SJCRH30 (cell line): ENCODE data around the gene ADAMTSL1. TPM values are rescaled to one million over a fixed set of nuclear protein-coding genes. Genes with fewer than 3 reads are reported as not detected.

Experiments
- DNase-seq, 2 experiments: peaks; one replicate each; pipeline ENCODE4 v3.0.0-alpha.2; 2015 to 2020
- H3K27ac ChIP-seq: fragments of 250-450 bp; sonication (Bioruptor Pico); 2 replicates; pipeline ENCODE4 v1.5.1; 2020; ENCODE audit warnings: mild to moderate bottlenecking, moderate library complexity
- H3K27me3 ChIP-seq: fragments of 250-450 bp; sonication (Bioruptor Pico); 2 replicates; pipeline ENCODE4 v1.5.1; 2020; ENCODE audit warnings: mild to moderate bottlenecking, moderate library complexity
- H3K36me3 ChIP-seq: fragments of 250-450 bp; sonication (Bioruptor Pico); 2 replicates; pipeline ENCODE4 v1.5.1; 2020; ENCODE audit warnings: mild to moderate bottlenecking, moderate library complexity
- H3K4me1 ChIP-seq: fragments of 250-450 bp; sonication (Bioruptor Pico); 2 replicates; pipeline ENCODE4 v1.5.1; 2020; ENCODE audit warnings: mild to moderate bottlenecking, moderate library complexity
- H3K4me3 ChIP-seq: fragments of 250-450 bp; sonication (Bioruptor Pico); 2 replicates; pipeline ENCODE4 v1.5.1; 2020; ENCODE audit warnings: mild to moderate bottlenecking, moderate library complexity
- H3K9me3 ChIP-seq: fragments of 250-450 bp; sonication (Bioruptor Pico); replicated peaks from 2 replicates; pipeline ENCODE4 v1.5.1; 2020; ENCODE audit warnings: mild to moderate bottlenecking, moderate library complexity
- total RNA-seq: library from RNA; depleted of rRNA; stranded (reverse); fragments of >200 nt; shearing (Covaris generic); gene quantifications from 2 replicates; pipeline ENCODE4 v1.2.3, GENCODE V29; 2014

ADAMTSL1 gene
- total RNA-seq, 1 experiment from 2014 or later = 3.3 TPM

DNA sequence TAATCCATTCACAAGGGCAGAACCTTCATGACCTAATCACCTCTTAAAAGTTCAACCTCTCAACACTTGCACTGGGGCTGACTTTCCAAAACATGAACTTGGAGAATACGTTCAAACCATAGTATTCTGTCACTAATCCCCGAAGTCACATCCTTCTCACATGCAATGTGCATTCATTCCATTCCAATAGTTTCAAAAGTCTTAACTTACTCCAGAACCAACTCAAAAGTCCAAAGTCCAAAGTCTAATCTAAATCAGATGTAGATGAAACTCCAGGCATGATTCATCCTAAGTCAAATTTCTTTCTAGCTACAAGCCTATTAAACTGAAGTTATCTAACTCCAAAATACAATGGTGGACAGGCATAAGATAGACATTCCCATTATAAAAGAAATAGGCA lies 21.7 kb upstream of the ADAMTSL1 start:
- no peak overlapping the region for H3K27ac ChIP-seq
- DNase-seq = no peak
- no peaks in the 10 kb centered on the region for H3K4me1 ChIP-seq
- H3K4me3 ChIP-seq = no peak overlapping the region
- H3K27me3 ChIP-seq = no peaks in the 10 kb centered on the region
- no peaks in the 10 kb centered on the region for H3K36me3 ChIP-seq
- no peaks in the 10 kb centered on the region for H3K9me3 ChIP-seq

DNA sequence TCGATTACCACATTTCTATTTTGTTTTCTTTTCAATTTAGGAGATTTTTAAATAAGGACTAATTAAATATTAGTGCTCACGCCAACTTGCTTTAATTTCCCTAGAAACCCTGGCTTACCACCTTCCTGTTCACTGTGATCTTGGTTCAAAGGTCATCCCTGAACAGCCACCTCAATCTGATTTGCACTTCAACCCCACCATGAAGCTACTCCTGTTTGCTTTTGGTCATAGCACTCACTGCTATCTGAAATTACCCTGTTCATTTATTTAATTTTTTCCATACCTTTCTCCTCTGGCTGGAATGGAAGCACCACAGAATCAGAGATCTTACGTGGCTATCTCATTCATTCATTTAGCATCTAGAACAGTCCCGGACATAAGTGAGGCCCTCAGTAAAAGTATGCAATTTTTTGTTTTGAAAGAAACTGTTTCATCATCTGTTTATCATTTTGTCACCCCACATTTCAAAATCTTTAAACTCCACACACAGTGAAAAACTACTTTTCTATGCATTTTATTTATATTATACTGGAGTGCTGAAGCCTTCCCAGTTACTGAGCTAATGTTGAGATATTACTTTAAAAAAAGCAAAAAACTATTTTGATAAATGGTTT lies 17.2 kb upstream of the ADAMTSL1 start:
- Histone ChIP-seq H3K36me3 (no peaks in the 10 kb centered on the region), H3K9me3 (no peaks in the 10 kb centered on the region), H3K27ac (no peak overlapping the region), H3K4me1 (no peaks in the 10 kb centered on the region), H3K4me3 (no peak overlapping the region), H3K27me3 (no peaks in the 10 kb centered on the region)
- DNase-seq = no peak

DNA sequence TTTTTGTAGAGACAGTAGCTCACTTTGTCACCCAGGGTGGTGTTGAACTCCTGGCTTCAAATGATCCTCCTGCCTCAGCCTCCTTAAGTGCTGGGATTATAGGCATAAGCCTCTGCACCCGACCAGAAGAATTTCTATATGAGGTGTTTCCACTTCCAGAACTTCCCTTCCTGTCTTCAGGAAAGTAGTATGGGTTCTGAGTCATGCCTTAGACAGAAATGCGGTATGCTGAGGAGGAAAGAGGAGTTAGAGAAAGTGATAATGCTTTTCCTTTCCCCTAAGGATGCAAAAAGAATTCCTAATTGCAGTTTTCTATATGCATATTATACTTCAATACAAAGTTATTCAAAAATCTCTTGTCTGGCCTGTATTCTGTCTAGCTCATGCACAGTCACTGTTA lies 16.4 kb upstream of the ADAMTSL1 start:
- H3K36me3 ChIP-seq = no peaks in the 10 kb centered on the region
- H3K4me1 ChIP-seq = no peaks in the 10 kb centered on the region
- H3K27ac ChIP-seq = no peak overlapping the region

DNA sequence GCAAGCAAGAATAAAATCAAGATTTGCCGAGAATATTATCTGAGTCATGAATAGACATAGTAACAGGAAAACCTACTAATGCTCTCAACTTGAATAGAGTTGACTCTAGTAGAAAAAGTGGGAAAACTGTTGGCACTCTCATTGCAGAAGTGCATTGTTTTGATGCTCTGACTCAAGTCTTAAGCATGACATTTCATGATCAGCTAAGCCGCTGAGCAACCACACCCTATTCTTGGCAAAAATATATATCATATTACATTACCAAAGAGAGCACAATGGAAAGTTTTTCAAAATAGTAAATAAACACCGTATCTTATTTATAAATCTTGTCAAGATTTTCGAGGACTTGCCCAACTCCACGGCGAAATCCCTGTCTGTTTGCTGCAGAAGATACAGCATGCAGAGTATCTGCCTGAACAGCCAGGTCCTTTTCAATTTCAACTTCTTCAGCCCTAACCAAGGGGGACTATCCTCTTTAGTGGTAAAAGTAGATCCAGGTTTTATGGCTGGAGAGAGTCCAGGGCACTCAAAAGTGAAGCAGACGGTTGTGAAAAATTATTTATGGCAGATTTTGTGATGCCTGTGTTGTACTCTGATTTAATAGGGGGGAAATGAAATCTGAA lies 13.9 kb upstream of the ADAMTSL1 start:
- DNase-seq = no peak

More for the DNA sequence above, 16.4 kb upstream of the ADAMTSL1 start:
- Histone ChIP-seq H3K27me3 (no peaks in the 10 kb centered on the region), H3K4me3 (no peak overlapping the region), H3K9me3 (no peaks in the 10 kb centered on the region)
- DNase-seq = no peak

DNA sequence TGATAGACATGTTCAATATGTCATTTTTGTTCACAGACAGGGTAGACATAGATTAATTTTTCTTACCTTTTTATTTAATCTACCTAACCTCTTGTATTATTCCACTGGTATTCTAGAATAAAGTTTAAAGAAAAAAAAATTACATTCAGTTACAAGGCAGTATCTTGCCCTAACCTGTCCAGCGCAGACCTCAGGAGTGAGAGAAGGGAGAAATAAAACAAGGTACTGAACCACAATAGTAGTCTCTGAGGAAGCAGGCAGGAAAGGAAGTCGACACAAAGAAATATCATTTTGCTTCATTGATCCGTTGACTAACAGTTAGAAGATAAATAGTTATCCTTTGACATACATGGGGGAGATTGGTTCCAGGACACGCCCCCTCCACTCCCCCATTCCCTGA lies 12.5 kb upstream of the ADAMTSL1 start:
- Histone ChIP-seq H3K27ac (no peak overlapping the region), H3K27me3 (no peaks in the 10 kb centered on the region), H3K4me3 (no peak overlapping the region), H3K36me3 (no peaks in the 10 kb centered on the region), H3K4me1 (no peaks in the 10 kb centered on the region), H3K9me3 (peaks cover 3% of the 10 kb centered on the region; the same call in 1 of the 2 replicates)
- DNase-seq = no peak

More for the DNA sequence above, 13.9 kb upstream of the ADAMTSL1 start:
- Histone ChIP-seq H3K4me3 (no peak overlapping the region), H3K4me1 (no peaks in the 10 kb centered on the region), H3K36me3 (no peaks in the 10 kb centered on the region), H3K27ac (no peak overlapping the region), H3K27me3 (no peaks in the 10 kb centered on the region), H3K9me3 (peaks cover 2% of the 10 kb centered on the region; the same call in 1 of the 2 replicates)

DNA sequence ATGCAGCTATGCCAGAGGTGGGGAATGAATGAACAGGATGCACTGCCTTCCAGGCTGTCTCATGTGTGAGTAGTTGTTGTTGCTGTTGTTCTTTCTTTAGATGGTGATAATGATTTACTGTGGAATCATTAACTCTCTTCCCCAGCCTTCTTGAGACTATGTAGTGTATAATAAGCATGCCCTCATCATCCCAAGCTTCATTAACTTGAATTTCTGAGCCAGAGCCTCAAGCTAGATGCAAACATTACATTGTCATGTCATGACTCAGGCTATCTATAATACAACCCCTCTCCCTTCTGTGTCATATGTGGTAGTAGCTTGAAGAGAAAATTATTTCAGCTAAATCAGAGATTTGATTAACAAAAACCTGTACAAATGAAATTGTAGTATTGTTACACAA lies 10.0 kb upstream of the ADAMTSL1 start:
- H3K27ac ChIP-seq = no peak overlapping the region
- H3K9me3 ChIP-seq = peaks cover 3% of the 10 kb centered on the region; the same call in 1 of the 2 replicates
- no peaks in the 10 kb centered on the region for H3K36me3 ChIP-seq
- H3K4me3 ChIP-seq = no peak overlapping the region
- H3K4me1 ChIP-seq = no peaks in the 10 kb centered on the region
- no peak for DNase-seq
- H3K27me3 ChIP-seq = no peaks in the 10 kb centered on the region

DNA sequence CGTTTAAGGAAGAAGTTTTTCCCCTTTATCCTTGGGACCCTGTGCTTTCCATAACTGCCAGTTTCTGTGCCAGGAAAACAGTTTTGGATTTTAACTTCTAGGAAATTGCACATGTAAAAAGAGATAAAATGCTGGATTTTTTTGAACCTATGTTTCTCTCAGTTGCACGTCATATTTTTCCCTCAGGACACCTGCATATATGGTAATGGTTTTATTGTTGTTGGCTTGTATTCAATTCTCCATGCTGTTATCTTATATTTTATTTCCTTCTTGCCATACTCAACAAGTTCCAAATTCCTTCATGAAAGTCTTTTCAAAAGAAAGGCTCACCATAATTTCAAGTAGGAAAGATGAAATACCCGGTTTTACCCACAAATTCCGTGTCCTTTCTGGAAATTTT lies 7.9 kb upstream of the ADAMTSL1 start:
- no peak for DNase-seq

DNA sequence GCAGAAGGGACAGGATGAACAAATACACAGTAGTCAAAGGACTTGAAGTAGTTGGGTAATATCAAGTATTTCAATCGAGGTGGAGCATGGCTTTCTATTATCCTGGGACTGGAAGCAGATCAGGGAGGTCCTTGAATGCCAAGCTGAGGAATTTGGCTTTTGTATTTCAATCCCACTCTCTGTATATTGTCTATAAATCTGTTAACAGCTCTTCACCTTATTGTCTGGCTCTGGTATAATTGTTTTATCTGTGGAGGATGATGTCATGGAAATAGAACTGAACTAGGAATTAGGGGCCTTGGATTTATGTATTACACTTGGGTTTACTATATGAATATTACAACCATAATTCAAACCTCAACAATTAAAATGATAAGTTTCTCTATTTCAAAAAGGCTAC lies 6.3 kb upstream of the ADAMTSL1 start:
- no peaks in the 10 kb centered on the region for H3K4me1 ChIP-seq

More for the DNA sequence above, 7.9 kb upstream of the ADAMTSL1 start:
- Histone ChIP-seq H3K27ac (no peak overlapping the region), H3K4me1 (no peaks in the 10 kb centered on the region), H3K4me3 (no peak overlapping the region), H3K9me3 (peaks cover 3% of the 10 kb centered on the region; the same call in 1 of the 2 replicates), H3K36me3 (no peaks in the 10 kb centered on the region), H3K27me3 (no peaks in the 10 kb centered on the region)

DNA sequence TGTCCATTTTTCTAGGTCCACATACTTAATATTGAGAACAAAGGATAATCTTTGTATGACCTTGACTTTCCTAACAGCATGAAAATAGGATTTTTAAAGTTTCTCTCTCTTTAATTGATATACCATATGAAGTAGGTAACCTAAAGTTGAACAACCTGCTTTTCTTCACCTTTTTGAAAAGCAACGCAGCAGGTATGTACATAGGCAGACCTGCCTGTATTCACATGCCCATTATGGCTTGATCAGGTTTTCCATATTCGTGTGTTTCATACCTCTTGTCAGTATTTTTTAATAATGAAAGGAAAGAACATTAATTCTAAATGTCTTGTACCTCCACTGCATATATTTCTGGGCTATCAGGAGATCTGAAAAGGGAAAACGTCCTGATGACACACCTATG lies 1.5 kb upstream of the ADAMTSL1 start:
- no peak overlapping the region for H3K27ac ChIP-seq

More for the DNA sequence above, 6.3 kb upstream of the ADAMTSL1 start:
- H3K36me3 ChIP-seq = no peaks in the 10 kb centered on the region
- DNase-seq = no peak
- no peak overlapping the region for H3K27ac ChIP-seq
- H3K4me3 ChIP-seq = no peak overlapping the region
- peaks cover 3% of the 10 kb centered on the region; the same call in 1 of the 2 replicates for H3K9me3 ChIP-seq
- H3K27me3 ChIP-seq = no peaks in the 10 kb centered on the region

DNA sequence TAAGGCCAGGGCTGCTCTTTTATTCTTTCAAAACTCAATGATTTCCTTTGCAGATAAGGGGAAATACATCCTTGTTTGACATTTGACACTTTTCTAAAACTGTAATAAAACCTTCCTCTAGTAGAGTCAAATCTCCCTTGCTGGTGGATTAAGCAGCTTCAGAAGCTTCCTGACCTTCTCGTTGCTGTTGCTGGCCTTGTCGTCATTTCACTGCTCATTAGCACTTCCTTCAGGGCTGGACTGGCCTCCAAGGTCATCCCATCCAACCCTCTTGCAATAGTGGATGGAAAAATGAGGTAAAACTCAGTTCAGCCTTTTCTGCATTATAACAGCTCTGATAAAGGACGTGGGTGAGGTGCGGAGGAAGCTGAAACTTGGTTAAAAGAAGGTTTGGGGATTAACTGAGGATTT lies 1.1 kb upstream of the ADAMTSL1 start:
- H3K27ac ChIP-seq = peak overlapping the region; percentile 34; the same call in 1 of the 2 replicates
- H3K27me3 ChIP-seq = no peaks in the 10 kb centered on the region
- H3K36me3 ChIP-seq = no peaks in the 10 kb centered on the region
- peak in 1 of 2 experiments; percentile 20 for DNase-seq
- H3K9me3 ChIP-seq = no peaks in the 10 kb centered on the region
- H3K4me1 ChIP-seq = no peaks in the 10 kb centered on the region; the same call in 1 of the 2 replicates
- peak overlapping the region; percentile 53 for H3K4me3 ChIP-seq

More for the DNA sequence above, 1.5 kb upstream of the ADAMTSL1 start:
- no peaks in the 10 kb centered on the region for H3K9me3 ChIP-seq
- no peaks in the 10 kb centered on the region for H3K27me3 ChIP-seq
- no peaks in the 10 kb centered on the region; the same call in 1 of the 2 replicates for H3K4me1 ChIP-seq
- DNase-seq = no peak
- H3K4me3 ChIP-seq = no peak overlapping the region
- H3K36me3 ChIP-seq = no peaks in the 10 kb centered on the region

DNA sequence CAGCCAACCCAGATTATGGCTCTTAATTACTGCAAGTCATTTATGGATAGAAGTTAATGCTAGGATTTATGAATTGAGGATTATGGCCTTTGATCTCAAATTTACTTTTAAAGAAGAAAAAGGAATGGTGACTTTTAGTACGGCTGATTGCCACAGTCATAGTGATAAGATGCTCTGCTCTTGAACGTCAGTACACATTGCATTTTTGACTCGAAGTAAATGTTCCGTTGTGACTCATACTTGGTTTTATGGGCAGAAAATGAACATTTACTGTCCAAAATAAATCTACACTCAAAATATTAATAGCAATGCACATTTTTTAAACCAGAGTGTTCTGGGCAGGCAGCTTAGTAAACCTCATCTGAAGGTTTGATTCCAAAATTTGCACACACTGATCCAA lies 830 bp downstream of the ADAMTSL1 start:
- Histone ChIP-seq H3K4me1 (peaks cover 18% of the 10 kb centered on the region), H3K27ac (no peak overlapping the region), H3K9me3 (no peaks in the 10 kb centered on the region), H3K36me3 (no peaks in the 10 kb centered on the region; the same call in 1 of the 2 replicates), H3K27me3 (no peaks in the 10 kb centered on the region), H3K4me3 (peak overlapping the region; percentile 53)
- no peak for DNase-seq

DNA sequence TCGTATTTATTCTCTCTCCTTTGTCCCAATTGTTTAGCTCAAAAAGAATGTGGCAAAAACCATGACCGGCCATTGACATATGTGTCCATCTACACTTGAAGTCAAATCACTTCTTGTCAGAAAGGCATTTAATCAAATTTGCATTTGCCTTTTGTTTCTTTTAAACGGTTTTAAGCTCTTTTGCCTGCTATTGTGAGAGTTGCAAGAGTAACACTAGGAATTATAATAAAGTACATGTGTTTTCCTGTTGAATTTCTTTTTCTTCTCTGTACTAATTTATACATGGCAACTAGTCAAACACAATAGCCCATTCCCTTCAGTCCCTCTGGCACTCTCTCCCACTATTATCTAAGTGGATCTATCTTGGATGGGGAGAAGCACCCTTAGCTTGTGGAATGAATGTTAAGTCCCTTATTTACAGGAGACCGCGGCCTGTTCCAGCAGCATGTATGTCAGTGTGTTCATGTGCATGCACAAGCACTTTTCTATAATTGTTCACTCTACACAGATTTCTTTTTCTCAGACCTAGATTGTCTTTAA lies 3.2 kb downstream of the ADAMTSL1 start:
- no peak for DNase-seq
- H3K9me3 ChIP-seq = 0 out of 2 replicates have a peak, but pooled peaks cover under 1% of the 10 kb centered on the region
- H3K27ac ChIP-seq = no peak overlapping the region
- H3K27me3 ChIP-seq = no peaks in the 10 kb centered on the region
- peaks cover 18% of the 10 kb centered on the region for H3K4me1 ChIP-seq
- no peaks in the 10 kb centered on the region; the same call in 1 of the 2 replicates for H3K36me3 ChIP-seq
- no peak overlapping the region for H3K4me3 ChIP-seq

DNA sequence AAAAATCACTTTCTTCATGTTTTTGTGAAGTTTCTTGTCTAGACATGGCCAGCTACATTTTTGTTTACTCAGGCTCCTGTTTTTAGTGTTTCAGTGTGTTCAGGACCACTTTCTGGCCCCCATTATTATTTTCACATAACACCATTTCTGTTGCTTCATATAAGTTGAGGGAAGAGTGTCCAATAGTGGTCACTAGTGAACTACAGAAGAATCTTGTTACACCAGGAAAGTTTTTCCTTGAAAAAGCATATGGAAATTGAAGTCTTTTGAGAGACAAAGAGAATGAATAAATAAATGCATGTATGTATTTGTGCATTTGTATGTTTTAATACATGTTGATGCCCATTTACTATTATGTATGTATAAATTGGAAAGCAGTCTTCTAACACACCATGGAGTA lies 3.8 kb downstream of the ADAMTSL1 start:
- Histone ChIP-seq H3K36me3 (no peaks in the 10 kb centered on the region; the same call in 1 of the 2 replicates), H3K27me3 (no peaks in the 10 kb centered on the region), H3K27ac (no peak overlapping the region), H3K9me3 (0 out of 2 replicates have a peak, but pooled peaks cover 2% of the 10 kb centered on the region), H3K4me1 (peaks cover 18% of the 10 kb centered on the region), H3K4me3 (no peak overlapping the region)
- no peak for DNase-seq

DNA sequence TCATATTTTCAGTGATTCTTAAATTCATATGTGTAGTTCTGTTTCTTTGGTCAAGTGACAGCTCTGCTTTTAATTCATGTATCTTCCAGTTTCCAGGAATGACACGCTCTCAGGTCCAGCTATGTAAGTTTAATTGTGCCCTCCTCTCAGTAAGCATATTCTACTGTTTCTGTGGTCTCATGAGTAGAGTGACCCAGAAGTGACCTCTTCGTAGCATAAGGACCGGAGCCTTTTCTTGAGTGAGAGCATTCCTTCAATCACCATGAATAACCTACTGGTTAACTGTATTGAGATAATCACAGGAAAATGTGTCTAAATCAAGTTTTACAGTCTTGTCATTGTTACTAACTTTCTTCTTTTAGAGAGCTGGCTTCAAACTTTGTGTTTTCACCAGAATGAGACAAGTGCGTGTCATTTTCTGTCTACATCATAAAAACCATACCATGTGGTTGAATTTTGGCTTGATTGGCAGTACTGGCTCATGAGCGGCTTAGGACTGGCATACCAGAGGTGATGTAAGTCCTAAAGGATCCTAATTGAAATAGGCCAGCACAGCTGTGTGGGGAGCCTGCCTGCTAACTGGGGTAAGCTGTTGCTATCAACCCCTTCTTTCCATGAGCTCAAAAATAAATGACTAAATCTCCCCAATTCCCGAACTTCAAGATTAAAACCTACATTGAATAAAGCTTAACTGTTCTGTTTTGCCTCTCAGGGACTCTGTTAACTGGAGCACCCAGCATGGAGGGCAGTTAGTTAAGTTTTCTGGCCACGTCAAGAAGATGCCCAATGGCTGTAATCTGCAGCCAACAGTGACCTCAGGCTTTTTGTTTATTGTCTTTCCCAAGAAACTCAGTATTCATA lies 4.8 kb downstream of the ADAMTSL1 start:
- H3K4me1 ChIP-seq = peaks cover 18% of the 10 kb centered on the region
- H3K27ac ChIP-seq = peak overlapping the region; percentile 64
- DNase-seq = peak; percentile 58
- H3K36me3 ChIP-seq = no peaks in the 10 kb centered on the region; the same call in 1 of the 2 replicates
- H3K27me3 ChIP-seq = no peaks in the 10 kb centered on the region
- 0 out of 2 replicates have a peak, but pooled peaks cover 2% of the 10 kb centered on the region for H3K9me3 ChIP-seq
- H3K4me3 ChIP-seq = peak overlapping the region; percentile 14; the same call in 1 of the 2 replicates
